PC-9 (cell line): ENCODE measurements around the gene H2BW1.
"Not testable (repeated sequence)": the region's sequence is repeated elsewhere in the genome, so short reads cannot be mapped to it uniquely, and the experiment has no call there.

ENCODE experiments used
- CTCF ChIP-seq: fragments of 200-600 bp; sonication (generic); conservative IDR thresholded peaks from 2 replicates; pipeline ENCODE4 v1.6.1; 2017; ENCODE audit warnings: mixed run types, antibody characterized with exemption, mild to moderate bottlenecking, moderate library complexity
- EZH2 ChIP-seq: fragments of 200-600 bp; sonication (generic); IDR thresholded peaks from 2 replicates; pipeline ENCODE4 v1.8.0; 2017; ENCODE audit warnings: antibody characterized with exemption, low read depth

DNA sequence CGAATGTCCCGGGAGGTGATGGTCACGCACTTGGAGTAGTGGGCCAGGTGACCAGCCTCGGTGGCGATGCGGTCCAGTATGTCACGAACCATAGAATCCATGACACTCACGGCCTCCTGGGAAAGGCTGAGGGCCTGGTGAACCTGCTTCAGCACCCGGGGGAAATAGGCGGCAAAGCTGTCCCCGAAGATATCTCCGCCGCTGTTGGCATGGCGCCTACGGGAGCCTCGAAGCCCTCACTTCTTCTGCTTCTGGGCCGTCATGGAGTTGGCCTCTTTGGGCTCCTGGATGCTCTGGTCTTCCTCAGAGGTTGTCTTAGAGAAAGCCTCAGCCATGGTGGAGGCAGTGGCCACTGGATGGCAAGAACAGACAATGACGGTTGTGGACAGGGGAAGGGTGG, 49.1 kb upstream of the H2BW1 start:
- not testable (repeated sequence) for TF ChIP-seq CTCF, EZH2
